Lung (tissue), 12 donors: ENCODE results near the gene HNRNPLL. TPM values are rescaled to one million over a fixed set of nuclear protein-coding genes. Genes with fewer than 3 reads are reported as not detected.

Source experiments
- ATAC-seq: fragments of 200-7000 bp; cut with Tn5 transposase; one replicate; pipeline ENCODE4 v1.9.1; 2020; ENCODE audit warnings: moderate number of reproducible peaks; ENCODE audit not compliant: insufficient read depth, low FRiP score
- DNase-seq, 3 donors: peaks; one replicate each; pipeline ENCODE4 v3.0.0-alpha.2; 2013 to 2017
- H3K27ac ChIP-seq, 2 donors: one replicate each; pipeline ENCODE4 v1.5.1; 2013; ENCODE audit warnings: mild to moderate bottlenecking in 2 of 2, moderate library complexity in 2 of 2, control low read depth in 1 of 2, inconsistent platforms in 1 of 2, low read depth in 1 of 2, low read length in 1 of 2
- H3K27me3 ChIP-seq, 3 donors: one replicate each; pipeline ENCODE4 v1.5.1; 2013; ENCODE audit warnings: low read length in 2 of 3; ENCODE audit not compliant: control insufficient read depth in 3 of 3, insufficient read depth in 3 of 3
- H3K36me3 ChIP-seq, 4 donors: one replicate each; pipeline ENCODE4 v1.5.1; 2013; ENCODE audit warnings: low read length in 4 of 4, mild to moderate bottlenecking in 1 of 4, moderate library complexity in 1 of 4; ENCODE audit not compliant: control insufficient read depth in 4 of 4, insufficient read depth in 4 of 4
- H3K4me1 ChIP-seq, 5 donors: one replicate each; pipeline ENCODE4 v1.5.1; 2013; ENCODE audit warnings: low read length in 5 of 5, mild to moderate bottlenecking in 2 of 5, moderate library complexity in 1 of 5; ENCODE audit not compliant: control insufficient read depth in 5 of 5, insufficient read depth in 5 of 5
- H3K4me3 ChIP-seq: one replicate; pipeline ENCODE4 v1.5.1; 2013; ENCODE audit warnings: mild to moderate bottlenecking, control low read depth, moderate library complexity
- H3K9ac ChIP-seq, 2 donors: one replicate each; pipeline ENCODE4 v1.5.1; 2013; ENCODE audit warnings: low read length in 2 of 2, control low read depth in 1 of 2; ENCODE audit not compliant: insufficient read depth in 1 of 2
- H3K9me3 ChIP-seq, 4 donors: one replicate each; pipeline ENCODE4 v1.5.1; 2013; ENCODE audit warnings: low read length in 3 of 4, mild to moderate bottlenecking in 1 of 4, moderate library complexity in 1 of 4; ENCODE audit not compliant: control insufficient read depth in 4 of 4, insufficient read depth in 3 of 4
- WGBS, 2 donors: extraction: QIAGEN DNeasy Blood & Tissue Kit; methylation state at CpG; one replicate each; pipeline ENCODE4 v1.1.7; 2013; 5-methylcytosine and 5-hydroxymethylcytosine counted together
- polyA plus RNA-seq, 2 donors: library from polyadenylated mRNA; stranded (reverse); fragments of 200-250 nt; gene quantifications; one replicate each; pipeline ENCODE4 v1.2.1, GENCODE V29; 2013
- total RNA-seq, 2 donors: library from RNA; depleted of rRNA in 1 of 2; stranded (reverse); fragments of >200 nt in 1 of 2; gene quantifications; one replicate each; pipeline ENCODE4 v1.2.1, GENCODE V29; 2014 to 2021
- TF ChIP-seq, protein P1 (sequence below): IDR thresholded peaks from 2 replicates; pipeline ENCODE4 v1.5.1; 2012; ENCODE audit warnings: mild to moderate bottlenecking; ENCODE audit errors: control extremely low read depth, extremely low read depth
- donor health status: control.
- donor health status: control.
- donor health status: Bipolar disorder and iron deficiency.
- donor health status: healthy.
- donor health status: DM: yes; HTN: yes; CAD: no.

The HNRNPLL gene
- total and polyA plus RNA-seq, 4 donors, result 12.4 to 88.8 (median 30.7) TPM

DNA sequence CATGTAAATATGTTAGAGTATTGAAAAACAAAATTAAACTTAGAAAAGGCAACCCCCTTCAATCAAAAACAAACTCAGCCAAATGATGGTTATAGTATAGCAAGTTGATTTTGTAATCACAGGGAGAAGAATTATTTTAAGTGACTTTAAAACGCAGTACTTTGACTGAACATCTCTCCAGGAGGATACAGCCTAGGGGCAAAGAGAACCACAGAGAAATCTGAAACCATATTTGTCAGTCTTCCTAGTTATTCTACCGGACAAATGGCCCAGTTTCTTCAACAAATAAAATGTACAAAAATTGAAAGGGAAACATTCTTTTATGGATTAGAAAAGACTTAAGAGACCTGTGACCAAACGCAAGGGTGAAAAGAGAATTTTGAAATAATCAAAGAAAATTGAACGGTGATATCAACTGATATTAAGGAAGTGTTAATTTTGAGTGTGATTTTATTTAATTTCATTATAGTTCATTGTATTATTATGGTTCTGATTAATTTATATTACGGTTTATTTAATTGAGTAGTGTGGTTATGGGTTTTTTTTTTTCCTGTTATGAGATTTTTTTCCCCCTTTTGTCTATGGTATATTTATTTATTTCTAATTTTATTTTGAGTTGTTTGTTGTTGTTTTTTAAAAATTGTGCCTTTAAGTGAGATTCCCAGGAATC is 75.3 kb downstream of the HNRNPLL start:
- Histone ChIP-seq H3K27ac (no peak overlapping the region), H3K4me1 (peaks cover 0 to 8% (median 2%) of the 10 kb centered on the region in 5 donors), H3K36me3 (no peaks in the 10 kb centered on the region), H3K4me3 (no peak overlapping the region), H3K27me3 (peaks cover 0 to 3% (median 0%) of the 10 kb centered on the region in 3 donors), H3K9me3 (no peaks in the 10 kb centered on the region), H3K9ac (peak overlapping the region in 1 of 2 donors; percentile 55)
- DNase-seq (no peak), ATAC-seq (no peak)
- WGBS, 2 donors, result 86 to 90% methylated on average over 5 of the region's 5 CpGs
- TF ChIP-seq, protein P1, sequence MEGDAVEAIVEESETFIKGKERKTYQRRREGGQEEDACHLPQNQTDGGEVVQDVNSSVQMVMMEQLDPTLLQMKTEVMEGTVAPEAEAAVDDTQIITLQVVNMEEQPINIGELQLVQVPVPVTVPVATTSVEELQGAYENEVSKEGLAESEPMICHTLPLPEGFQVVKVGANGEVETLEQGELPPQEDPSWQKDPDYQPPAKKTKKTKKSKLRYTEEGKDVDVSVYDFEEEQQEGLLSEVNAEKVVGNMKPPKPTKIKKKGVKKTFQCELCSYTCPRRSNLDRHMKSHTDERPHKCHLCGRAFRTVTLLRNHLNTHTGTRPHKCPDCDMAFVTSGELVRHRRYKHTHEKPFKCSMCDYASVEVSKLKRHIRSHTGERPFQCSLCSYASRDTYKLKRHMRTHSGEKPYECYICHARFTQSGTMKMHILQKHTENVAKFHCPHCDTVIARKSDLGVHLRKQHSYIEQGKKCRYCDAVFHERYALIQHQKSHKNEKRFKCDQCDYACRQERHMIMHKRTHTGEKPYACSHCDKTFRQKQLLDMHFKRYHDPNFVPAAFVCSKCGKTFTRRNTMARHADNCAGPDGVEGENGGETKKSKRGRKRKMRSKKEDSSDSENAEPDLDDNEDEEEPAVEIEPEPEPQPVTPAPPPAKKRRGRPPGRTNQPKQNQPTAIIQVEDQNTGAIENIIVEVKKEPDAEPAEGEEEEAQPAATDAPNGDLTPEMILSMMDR, result no peak

DNA sequence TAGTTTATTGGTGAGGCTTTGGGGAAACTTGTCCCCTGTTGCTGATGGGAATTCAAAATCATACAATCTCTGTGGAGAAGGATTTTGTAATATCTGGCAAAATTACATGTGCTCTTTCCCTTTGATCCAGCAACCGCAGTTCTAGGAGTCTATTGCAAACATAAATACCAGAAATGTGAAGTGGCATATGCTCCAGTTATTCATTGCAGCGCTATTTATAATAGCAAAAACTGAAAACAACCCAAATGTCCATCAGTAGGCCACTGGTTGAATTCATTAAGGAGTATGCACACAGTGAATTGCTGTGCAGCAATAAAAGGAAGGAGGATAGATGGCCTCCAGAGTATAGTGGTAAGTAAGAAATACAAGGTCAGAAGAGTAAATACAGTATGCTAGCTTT is 76.5 kb downstream of the HNRNPLL start:
- TF ChIP-seq, protein P1, result no peak
- H3K27me3 ChIP-seq, result no peaks in the 10 kb centered on the region
- H3K36me3 ChIP-seq, result no peaks in the 10 kb centered on the region
- DNase-seq (peak in 1 of 3 donors; percentile 26), ATAC-seq (no peak)
- H3K4me1 ChIP-seq, result peaks cover 0 to 8% (median 2%) of the 10 kb centered on the region in 5 donors
- no peak overlapping the region for H3K9ac ChIP-seq
- H3K9me3 ChIP-seq, result no peaks in the 10 kb centered on the region
- 54 to 75% methylated on average over 2 of the region's 2 CpGs for WGBS, 2 donors
- no peak overlapping the region for H3K4me3 ChIP-seq
- H3K27ac ChIP-seq, result no peak overlapping the region

- H3K4me1 ChIP-seq, result peaks cover 0 to 8% (median 2%) of the 10 kb centered on the region in 5 donors
- no peaks in the 10 kb centered on the region for H3K36me3 ChIP-seq
- ATAC-seq (no peak), DNase-seq (no peak)
- TF ChIP-seq, protein P1, result no peak
- no peaks in the 10 kb centered on the region for H3K9me3 ChIP-seq
- no peak overlapping the region for H3K9ac ChIP-seq
- WGBS, 2 donors, result 58 to 65% methylated on average over 3 of the region's 3 CpGs
- H3K4me3 ChIP-seq, result no peak overlapping the region
- H3K27ac ChIP-seq, result no peak overlapping the region
- no peaks in the 10 kb centered on the region for H3K27me3 ChIP-seq
These were observed 78.1 kb downstream of the HNRNPLL start for GRCh38 chr2:38524580-38524979.
